ENCODE data around the gene TEX11.

GRCh38 chrX:70908541-70908940 is at the start of gene TEX11:
- TF ChIP-seq CTCF (IDR thresholded peaks at IDR 0.05) (no peak), POLR2A (IDR thresholded peaks at IDR 0.05) (no peak)

Data from heart left ventricle (tissue), 13 donors.